Measurements from ENCODE around the gene LTO1.
A peak's percentile ranks its signal among the peaks of the same experiment; 100 is the strongest.

The LTO1 gene

DNA sequence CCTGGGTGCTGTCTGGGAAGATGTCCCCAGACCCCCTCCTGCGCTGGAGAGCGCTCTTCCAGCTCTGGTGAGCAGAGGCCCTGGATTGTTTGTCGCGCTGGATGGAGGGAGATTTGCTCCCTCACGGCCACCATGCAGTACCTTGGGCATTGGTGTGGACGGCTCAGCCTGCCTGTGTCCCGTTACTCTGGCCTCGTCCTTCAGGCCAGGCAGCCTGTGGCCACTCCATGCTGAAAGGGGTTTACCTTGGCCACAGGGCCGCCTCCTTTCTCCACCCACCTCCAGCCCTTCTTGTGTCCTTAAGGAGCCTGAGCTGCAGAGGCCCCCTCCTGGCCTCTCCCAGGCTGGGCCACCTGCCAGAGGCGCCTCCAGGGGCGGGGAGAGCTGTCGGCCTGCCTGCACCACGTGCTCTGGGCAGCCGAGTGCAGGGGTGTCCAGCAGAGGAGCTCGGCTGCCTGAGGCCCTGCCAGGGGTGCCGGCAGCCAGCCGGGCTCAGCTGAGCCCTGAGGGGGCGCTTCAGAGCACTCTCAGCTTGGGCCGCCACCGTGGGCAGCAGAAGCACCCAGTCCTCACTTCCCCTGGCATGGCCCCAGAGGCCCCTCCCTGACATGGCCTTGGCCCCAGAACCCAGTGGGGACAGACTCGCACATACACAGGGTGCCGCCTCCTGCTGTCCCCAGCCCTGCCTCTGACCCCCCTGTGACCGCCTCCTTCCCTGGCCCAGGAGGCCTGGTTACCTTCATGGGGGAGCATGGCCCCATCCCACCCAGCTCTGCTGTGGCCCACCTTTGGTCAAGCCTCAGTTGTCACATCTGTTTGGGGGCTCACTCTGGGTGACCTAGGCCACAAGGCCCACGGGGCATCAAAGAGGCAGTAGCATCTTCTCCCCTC lies 30.8 kb downstream of the LTO1 start:
- DNase-seq, result no peak

DNA sequence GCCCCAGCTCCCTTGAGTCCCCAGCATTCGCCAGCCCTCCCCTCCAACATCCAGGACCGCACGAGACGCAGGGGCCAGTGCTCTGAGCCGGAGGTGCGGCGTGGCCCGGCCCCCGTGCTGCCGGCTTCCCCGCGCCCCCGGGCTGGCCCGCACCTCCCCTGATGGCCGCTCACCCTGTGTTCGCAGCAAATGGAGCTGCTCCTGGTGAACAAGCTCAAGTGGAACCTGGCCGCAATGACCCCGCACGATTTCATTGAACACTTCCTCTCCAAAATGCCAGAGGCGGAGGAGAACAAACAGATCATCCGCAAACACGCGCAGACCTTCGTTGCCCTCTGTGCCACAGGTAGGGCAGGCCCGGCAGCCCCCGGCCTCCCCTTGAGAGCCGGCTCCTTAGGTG lies 31.5 kb downstream of the LTO1 start:
- DNase-seq, result no peak

DNA sequence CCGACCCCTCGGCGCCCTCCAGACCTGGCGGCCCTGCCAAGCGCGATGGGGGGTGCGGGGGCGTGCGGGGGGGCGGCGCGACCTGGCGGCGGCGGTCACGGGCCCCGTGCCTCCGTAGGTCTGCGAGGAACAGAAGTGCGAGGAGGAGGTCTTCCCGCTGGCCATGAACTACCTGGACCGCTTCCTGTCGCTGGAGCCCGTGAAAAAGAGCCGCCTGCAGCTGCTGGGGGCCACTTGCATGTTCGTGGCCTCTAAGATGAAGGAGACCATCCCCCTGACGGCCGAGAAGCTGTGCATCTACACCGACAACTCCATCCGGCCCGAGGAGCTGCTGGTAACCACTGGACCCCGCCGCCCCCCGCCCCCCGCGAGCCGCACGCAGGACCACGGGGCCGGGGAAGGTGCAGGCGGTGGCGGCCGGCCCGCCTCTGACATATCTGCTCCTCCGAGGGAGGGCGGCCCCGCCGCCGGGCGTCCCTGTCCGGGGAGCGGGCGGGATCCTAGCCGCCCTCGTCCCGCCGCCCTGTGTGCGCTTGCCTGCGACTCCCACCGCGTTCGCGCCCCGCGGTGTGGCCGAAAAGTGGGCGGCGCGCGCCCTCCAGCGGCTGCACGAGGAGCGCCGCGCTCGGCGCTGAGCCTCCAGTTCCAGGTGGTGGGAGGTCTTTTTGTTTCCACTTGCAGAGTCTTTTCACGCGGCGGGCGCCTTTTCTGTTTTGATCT lies 32.1 kb downstream of the LTO1 start:
- peak; percentile 77 for DNase-seq

DNA sequence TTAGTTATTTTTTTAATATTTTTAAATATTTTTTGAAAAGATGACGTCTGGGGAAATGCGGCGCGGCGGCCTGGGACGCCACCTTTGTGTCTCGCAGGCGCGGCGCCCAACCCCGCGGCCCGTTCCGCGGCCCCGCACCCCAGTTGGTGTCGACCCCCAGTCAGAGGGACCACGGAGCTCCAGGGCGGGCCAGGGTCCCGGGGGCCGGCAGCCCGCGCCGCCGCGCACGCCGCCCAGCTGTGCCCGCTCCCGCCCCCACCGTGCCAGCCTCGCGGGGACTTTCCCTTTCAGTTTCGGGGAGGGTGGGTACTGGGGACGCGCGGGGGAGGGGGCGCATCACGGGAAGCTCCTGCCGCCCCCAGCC lies 32.6 kb downstream of the LTO1 start:
- peak; percentile 28 for DNase-seq

DNA sequence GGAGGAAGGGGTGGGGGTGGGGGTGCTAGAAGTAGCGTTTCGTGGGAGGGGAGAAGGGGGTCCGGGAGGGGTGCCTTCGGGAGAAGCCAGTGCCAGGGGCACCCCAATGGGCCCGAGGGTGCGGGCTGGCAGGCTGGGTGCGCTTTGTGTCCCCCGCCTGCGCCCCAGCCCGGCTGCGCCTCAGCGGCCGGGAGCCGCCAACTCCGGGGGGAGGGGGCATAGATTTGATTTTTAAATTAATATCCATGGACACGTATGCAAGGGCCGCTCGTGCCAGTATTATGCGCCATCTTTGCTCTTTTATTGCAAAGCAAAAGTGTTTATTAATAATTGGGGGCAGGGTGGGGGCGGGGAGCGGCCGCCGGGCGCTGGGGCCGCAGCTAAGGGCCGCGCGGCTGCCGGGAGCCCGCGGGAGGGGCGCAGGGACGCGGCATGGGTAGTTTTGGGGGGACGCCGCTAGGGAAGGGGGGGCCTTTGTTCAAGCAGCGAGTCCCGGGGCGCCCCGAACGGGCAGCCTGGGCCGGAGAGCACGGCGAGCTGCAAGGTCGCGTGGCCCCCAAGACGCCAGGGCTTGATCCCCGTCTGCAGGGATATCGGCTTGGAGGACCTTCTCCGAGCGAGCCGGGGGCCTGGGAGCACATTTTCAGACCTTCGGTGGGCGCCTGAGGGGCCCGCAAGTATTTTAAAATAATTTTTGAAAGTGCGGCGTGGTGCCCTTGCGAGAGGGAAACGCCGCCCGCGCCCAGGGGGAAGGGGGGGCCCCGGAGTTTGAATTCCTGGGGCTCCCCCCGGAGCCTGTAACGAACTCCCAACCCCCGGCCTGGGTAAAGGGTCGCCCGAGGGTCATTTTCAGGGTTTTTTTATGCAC lies 33.2 kb downstream of the LTO1 start:
- DNase-seq, result no peak

DNA sequence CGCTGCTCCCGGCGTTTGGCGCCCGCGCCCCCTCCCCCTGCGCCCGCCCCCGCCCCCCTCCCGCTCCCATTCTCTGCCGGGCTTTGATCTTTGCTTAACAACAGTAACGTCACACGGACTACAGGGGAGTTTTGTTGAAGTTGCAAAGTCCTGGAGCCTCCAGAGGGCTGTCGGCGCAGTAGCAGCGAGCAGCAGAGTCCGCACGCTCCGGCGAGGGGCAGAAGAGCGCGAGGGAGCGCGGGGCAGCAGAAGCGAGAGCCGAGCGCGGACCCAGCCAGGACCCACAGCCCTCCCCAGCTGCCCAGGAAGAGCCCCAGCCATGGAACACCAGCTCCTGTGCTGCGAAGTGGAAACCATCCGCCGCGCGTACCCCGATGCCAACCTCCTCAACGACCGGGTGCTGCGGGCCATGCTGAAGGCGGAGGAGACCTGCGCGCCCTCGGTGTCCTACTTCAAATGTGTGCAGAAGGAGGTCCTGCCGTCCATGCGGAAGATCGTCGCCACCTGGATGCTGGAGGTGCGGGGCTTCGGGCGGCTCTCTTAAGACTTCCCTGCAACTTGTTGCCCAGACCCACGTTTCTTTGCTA lies 34.1 kb downstream of the LTO1 start, which contains the start of gene CCND1:
Gene CCND1 (plus strand): TSS at position 162 of the 587 bp plus-strand sequence. CDS start 158 bp downstream, at position 320.
- peak; percentile 36 for DNase-seq

DNA sequence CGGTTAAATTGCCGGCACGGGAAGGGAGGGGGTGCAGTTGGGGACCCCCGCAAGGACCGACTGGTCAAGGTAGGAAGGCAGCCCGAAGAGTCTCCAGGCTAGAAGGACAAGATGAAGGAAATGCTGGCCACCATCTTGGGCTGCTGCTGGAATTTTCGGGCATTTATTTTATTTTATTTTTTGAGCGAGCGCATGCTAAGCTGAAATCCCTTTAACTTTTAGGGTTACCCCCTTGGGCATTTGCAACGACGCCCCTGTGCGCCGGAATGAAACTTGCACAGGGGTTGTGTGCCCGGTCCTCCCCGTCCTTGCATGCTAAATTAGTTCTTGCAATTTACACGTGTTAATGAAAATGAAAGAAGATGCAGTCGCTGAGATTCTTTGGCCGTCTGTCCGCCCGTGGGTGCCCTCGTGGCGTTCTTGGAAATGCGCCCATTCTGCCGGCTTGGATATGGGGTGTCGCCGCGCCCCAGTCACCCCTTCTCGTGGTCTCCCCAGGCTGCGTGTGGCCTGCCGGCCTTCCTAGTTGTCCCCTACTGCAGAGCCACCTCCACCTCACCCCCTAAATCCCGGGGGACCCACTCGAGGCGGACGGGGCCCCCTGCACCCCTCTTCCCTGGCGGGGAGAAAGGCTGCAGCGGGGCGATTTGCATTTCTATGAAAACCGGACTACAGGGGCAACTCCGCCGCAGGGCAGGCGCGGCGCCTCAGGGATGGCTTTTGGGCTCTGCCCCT lies 34.7 kb downstream of the LTO1 start:
- no peak for DNase-seq

DNA sequence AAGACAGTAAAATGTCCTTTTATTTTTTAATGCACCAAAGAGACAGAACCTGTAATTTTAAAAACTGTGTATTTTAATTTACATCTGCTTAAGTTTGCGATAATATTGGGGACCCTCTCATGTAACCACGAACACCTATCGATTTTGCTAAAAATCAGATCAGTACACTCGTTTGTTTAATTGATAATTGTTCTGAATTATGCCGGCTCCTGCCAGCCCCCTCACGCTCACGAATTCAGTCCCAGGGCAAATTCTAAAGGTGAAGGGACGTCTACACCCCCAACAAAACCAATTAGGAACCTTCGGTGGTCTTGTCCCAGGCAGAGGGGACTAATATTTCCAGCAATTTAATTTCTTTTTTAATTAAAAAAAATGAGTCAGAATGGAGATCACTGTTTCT lies 35.3 kb downstream of the LTO1 start:
- no peak for DNase-seq

DNA sequence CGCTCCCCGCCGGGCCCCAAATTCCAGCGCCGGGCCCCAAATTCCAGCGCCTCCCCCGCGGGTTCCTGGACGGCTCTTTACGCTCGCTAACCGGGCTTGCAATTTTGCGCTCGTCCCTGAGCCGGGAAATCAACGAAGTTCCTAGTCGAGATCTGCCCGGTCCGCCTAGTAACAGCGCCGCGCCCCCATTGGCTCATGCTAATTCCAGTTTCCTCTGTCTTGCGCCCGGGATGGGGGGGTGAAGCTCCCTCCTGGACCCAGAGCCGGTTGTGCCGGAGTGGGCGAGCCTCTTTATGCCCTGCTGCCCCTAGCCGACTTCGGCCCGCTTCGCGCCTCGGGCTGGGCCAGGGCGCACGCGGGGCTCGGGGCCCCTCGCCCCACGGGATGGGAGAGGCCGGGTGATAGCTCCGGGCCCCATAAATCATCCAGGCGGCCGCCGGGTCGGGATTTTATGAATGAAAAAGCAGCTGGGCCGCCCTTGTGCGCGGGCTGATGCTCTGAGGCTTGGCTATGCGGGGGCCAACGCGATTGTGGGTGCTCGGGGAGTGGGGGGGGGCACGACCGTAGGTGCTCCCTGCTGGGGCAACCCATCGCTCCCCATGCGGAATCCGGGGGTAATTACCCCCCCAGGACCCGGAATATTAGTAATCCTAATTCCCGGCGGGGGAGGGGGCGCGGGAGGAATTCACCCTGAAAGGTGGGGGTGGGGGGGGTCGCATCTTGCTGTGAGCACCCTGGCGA lies 36.0 kb downstream of the LTO1 start:
- peak; percentile 17 for DNase-seq

DNA sequence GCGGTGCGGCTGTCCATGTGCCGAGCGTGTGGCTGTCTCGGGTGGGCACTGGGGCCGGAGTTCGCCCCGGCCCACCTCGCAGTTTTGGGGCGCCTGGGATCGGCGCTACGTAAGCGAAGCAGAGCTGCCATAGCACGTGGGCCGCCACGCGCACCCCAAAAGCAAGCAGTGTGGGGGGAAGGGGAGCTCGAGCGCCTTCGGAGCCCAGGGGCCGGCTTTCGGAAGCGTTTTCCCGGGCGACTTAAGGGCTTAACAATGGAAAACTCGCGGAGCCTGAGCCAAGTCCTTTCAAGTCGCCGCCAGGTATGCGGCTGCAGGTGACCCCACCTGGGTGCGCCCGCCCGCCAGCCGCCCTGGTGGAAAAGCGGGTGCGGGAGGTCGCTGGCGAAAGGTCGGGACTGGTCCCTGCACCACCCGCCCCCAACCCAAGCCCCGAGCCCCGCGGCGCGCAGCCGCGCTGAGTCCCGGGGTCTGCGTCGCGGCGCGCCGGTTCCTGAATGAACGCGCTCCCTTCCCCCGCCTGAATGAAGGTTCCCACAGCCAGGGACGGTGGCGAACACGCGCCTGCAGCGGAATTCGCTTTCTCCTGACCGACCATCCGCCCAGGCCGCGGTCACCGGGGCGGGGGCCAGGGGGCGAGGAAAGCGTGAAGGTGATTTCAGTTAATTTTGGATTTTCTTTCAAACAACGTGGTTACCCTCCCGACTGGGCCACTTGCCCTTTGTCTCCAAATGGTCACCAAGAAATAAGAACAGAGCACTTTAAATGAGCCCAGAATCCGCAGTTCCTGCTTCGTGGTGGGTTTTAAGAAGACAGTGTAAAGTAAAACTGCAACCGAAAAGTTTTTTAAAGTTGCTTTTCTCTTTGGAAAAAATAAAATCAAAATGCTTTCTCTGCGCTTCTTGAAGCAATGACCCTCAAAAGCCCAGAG lies 36.9 kb downstream of the LTO1 start:
- DNase-seq, result no peak

DNA sequence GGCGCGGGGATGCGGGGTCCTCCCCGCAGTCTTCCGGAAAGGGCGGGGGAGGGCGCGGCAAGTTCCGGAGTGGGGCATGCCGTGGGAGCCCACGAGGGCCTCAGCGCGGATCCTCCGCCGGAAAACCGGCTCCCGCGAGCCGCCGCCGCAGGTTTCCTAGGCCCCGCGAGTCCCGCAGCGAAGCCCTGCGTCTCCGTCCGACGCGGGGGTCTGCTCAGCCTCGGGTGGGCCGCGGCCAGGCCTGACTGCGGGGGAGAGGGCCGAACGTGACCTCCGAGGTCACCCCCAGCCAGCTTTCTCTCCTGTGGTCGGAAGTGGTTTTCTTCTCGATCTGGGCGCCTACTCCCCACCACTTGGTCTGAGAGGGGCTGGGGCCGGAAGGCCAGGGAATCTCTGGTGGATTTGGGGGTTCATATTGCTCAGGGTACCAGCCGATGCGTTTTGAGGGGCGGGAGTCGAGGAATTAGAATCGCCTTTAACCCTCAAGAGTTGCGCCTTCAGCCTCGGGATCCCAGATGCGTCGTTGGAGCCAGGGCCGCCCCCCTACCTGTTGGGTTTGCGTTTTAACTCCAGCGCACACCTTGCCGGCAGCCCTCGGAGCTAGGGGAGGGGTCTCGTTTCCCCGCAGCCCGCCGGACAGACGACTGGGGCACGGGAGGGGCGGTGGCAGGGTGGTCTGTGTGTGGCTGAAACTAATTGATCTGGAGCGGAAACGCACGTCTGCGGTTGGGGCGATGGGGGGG lies 37.8 kb downstream of the LTO1 start:
- DNase-seq, result no peak

DNA sequence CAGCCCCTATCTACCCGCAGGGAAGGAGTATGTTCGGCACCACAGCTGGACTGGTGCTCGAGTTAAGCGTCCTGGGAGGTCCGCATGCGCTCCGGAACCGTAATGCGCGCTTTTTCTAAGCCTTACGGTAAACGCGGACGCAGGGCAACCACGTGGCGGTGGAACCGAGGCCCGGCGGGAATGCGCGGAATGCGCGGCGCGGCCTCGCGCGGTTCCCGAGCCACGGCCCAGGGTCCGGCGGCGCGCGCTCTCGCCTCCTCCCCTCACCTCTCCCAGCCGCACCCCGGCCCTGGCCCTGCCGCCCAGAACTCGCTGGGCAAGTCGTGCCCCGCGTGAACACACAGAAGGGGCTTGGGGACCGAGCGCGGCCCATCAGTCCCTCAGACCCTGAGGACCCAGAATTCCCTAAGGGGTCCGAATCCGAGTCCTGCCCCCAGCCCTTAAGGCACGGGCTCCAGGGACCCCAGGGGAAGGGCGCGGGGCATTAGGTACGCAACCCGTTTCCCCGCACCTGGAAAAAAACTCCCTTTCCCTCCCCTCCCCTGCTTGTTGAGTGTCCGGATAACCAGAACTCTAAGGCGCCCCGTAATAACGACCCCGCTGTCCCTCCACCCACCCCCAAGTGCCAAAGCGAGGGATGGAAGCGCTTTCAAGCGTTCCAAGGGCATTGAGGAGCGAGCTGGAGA lies 38.5 kb downstream of the LTO1 start:
- DNase-seq, result no peak

DNA sequence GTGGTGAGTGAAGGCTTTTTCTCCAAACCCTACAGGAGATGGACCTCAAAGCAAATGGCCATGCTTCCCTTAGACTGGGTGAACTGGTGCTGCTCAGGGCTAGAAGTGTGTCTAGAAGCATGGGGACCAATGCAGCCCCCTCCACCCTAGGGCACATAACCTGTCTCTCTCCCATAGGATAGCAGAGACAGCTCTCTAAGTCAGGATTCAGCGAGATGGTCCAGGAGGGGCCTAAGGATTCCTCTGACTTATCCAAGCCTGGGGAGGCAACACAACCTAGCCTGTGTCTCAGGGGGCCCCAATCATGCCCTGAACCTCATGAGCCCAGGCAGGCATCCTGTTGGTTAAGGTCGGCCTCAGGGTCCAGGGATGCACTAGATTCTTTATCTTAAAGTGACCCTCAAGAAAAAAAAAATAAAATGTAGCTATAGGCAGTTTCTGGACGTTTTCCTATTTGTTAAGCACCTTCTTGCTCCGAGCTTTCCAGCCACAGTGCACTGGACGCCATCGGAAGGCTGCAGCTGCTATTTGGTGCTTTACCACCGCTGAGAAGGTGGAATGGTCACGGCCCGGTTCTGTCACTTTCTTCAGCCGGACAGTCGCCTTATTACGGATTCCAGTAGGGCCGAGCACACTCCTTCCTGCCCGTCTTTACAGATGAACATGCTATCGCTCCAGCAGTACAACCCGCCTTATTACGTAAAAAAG lies 39.2 kb downstream of the LTO1 start:
- no peak for DNase-seq

DNA sequence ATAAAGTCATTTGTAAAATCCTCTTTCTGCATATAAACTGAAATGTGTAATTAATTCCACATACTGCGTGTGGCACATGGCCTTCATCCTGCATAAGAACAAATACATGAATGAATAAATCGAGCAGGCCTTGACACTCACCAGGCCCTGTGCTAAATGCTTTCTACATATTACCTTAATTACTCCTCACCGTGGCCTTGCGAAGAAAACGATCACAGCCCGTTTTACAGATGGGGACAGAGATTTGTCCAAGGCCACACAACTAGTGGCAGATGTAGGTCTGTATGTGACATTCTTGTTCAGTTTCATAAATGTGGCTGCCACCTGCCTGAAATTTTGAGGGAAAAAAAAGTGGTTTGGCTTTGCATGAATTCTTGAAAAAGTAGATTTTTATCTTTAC lies 40.0 kb downstream of the LTO1 start:
- DNase-seq, result no peak

DNA sequence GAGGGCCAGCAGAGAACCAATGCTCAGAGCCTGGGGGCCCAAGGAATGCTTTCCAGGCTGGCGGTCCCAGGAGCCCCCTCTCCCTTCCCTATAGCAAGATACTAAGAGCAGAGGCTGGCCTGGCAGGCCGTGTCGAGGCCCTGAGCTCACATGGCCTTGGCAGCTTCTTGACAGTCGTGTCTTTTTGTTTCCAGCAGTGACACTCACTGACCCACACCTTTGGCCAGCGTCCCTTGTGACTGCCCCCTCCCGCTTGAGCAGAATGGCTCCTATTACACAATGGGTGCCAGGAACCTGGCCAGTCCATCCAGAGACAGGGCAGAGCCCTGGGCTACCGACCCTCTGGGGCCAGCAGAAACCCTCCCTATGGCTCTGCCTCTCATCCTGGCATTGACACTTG lies 40.6 kb downstream of the LTO1 start:
- DNase-seq, result no peak

DNA sequence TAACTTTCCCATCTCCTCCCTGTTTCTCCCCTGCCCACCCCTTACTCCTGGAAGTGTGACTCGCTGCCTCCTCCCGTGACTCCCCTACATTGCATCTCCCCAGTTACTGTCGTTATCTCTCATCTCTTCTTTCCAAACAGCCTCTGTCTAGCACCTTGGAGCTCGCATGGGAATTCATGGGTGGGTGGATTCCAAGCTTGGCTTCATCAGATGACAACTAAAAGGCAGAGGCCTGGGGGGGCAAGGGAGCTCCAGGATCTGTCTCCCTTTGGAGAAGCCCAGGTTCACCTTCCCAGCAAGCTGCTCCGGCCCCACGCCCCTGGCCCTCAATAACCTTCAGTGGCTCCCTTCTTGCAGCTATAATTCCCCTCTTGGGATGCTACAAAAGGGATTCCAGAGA lies 41.1 kb downstream of the LTO1 start:
- no peak for DNase-seq

DNA sequence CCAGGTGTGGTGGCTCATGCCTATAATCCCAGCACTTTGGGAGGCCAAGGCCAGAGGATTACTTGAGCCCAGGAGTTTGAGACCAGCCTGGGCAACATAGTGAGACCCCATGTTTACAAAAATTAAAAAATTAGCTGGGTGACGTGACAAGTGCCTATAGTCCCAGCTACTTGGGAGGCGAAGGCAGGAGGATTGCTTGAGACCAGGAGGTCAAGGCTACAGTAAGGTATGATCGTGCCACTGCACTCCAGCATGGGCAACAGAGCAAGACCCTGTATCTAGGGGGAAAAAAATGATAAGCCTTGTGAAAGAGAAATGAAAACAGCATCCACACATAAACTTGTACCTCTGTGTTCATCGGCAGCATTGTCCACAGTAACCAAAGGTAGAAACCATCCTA lies 42.3 kb downstream of the LTO1 start:
- no peak for DNase-seq

DNA sequence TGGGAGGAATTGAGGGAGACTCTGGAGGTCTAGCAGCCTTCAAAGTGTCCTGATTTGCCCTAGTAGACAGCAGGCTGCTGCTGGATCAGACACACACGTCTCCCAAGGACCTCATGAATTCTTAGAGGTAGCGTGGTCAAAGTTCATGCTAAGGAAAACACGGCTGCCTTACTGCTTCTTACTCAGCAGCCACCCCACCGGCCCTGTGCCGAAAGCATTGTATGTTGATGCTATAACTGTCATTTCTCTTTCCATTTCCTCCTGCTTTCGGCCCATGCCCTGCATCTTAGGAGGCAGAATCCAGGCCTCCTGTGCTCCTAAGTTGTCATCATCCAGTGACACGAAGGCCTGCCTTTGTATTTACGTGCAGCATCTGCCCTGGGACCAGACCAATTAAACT lies 44.7 kb downstream of the LTO1 start:
- no peak for DNase-seq

Measured in activated CD4-positive, alpha-beta T cell treated with anti-CD3 and anti-CD28 coated beads, Interleukin-2, amount 50 U/mL, for 1 hour (primary cell).